ENCODE measurements around the gene IFRD2.
A peak's percentile ranks its signal among the peaks of the same experiment; 100 is the strongest.
"Not testable (repeated sequence)": the region's sequence is repeated elsewhere in the genome, so short reads cannot be mapped to it uniquely, and the experiment has no call there.

IFRD2 gene

DNA sequence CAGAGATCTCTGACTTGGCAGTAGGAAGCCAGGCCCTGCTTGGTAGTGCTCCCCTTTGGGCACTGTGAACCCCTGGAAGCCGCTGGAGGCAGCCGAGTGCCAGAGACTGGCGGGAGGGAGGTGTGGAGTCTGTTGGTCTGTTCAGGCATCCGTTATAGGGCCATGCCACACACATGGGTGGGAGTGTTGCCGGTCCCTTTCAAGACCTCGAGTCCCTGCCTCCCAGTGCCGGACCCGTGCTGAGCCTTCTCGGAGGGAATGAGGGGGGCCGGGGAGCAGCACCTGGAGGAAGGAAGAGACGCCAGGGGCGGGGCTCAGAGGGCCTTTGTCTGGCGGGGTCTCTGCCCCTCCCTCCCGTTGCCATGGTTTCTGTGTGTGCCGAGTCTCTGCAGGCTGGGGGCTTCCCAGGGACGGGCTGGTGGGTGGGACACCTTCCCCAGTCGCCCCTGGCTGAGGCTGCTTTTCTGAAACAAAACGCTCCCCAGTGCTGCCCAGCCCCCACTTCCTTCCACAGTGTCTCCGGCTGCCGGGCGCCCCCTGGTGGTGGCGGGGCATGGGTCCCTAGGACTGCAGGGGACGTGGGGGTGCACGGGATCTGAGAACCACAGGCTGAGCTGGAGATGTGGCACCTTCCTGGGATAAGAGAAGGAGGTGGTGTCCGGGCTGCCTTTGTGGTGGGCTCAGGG lies 46.3 kb downstream of the IFRD2 start:
- H3K4me3 ChIP-seq (ENCODE audit: control insufficient read depth, low read depth, low read length) = peak overlapping the region; percentile 32
- TF ChIP-seq, protein P1, sequence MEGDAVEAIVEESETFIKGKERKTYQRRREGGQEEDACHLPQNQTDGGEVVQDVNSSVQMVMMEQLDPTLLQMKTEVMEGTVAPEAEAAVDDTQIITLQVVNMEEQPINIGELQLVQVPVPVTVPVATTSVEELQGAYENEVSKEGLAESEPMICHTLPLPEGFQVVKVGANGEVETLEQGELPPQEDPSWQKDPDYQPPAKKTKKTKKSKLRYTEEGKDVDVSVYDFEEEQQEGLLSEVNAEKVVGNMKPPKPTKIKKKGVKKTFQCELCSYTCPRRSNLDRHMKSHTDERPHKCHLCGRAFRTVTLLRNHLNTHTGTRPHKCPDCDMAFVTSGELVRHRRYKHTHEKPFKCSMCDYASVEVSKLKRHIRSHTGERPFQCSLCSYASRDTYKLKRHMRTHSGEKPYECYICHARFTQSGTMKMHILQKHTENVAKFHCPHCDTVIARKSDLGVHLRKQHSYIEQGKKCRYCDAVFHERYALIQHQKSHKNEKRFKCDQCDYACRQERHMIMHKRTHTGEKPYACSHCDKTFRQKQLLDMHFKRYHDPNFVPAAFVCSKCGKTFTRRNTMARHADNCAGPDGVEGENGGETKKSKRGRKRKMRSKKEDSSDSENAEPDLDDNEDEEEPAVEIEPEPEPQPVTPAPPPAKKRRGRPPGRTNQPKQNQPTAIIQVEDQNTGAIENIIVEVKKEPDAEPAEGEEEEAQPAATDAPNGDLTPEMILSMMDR (conservative IDR thresholded peaks at IDR 0.05; ENCODE audit: control insufficient read depth, insufficient read depth, low read depth, low read length) = peak; percentile 91
- DNase-seq (ENCODE audit: low read depth) = peak; percentile 85

DNA sequence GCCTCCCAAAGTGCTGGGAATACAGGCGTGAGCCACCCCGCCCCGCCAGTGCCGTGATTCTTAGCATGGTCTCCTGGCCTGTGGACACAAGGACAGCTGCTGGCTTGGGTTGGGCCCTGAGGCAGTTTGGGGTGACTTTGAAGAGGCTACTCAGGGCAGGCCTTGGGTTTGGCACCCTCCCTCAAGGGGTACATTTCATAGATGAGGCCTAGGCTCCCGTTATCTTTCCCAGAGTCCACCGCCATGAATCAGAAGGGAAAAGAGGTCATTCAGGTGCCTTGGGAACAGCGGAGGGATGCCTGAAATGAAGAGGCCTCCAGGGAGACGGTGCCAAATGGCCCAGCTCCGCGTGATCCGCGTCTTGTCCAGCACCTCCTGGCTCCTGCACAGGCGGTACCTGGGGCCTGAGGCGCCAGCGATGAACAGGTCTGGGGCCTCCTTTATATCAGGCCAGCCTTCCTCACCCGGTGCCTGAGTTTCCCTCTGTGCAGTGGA lies 46.9 kb downstream of the IFRD2 start:
- no peak for DNase-seq (ENCODE audit: low read depth)
- TF ChIP-seq, protein P1 (conservative IDR thresholded peaks at IDR 0.05; ENCODE audit: control insufficient read depth, insufficient read depth, low read depth, low read length) = no peak
- no peak overlapping the region for H3K4me3 ChIP-seq (ENCODE audit: control insufficient read depth, low read depth, low read length)

DNA sequence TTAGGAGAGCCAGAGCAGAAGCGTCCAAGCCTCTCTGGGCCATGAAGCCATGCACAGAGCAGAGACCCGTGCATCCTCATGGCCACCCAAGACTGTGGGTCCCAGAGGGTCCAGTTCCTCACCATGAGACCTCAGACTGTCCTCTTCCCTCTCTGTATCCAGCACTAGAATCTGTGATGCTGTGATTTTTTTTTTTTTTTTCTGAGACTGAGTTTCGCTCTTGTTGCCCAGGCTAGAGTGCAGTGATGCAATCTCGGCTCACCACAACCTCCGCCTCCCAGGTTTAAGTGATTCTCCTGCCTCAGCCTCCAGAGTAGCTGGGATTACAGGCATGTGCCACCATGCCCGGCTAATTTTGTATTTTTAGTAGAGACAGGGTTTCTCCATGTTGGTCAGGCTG lies 47.4 kb downstream of the IFRD2 start:
- DNase-seq (ENCODE audit: low read depth); H3K4me3 ChIP-seq (ENCODE audit: control insufficient read depth, low read depth, low read length): not testable (repeated sequence)

DNA sequence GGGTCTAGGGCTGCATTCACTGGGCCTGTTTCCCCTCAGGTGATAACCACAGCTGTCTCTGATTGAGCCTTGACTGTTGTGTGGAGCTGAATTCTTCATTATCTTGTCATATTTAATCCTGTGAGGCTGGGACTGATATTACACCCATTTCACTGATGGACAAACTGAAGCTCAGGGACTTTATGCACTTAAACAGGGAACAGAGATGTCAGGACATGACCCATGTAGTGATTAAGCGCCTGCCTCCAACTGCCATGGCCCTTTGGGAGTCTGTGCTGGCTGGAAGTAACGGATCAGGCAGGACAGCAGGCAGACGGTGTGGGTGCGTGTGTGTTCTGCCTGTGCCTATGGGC lies 48.7 kb downstream of the IFRD2 start:
- H3K4me3 ChIP-seq (ENCODE audit: control insufficient read depth, low read depth, low read length) = no peak overlapping the region
- TF ChIP-seq, protein P1 (conservative IDR thresholded peaks at IDR 0.05; ENCODE audit: control insufficient read depth, insufficient read depth, low read depth, low read length) = no peak

DNA sequence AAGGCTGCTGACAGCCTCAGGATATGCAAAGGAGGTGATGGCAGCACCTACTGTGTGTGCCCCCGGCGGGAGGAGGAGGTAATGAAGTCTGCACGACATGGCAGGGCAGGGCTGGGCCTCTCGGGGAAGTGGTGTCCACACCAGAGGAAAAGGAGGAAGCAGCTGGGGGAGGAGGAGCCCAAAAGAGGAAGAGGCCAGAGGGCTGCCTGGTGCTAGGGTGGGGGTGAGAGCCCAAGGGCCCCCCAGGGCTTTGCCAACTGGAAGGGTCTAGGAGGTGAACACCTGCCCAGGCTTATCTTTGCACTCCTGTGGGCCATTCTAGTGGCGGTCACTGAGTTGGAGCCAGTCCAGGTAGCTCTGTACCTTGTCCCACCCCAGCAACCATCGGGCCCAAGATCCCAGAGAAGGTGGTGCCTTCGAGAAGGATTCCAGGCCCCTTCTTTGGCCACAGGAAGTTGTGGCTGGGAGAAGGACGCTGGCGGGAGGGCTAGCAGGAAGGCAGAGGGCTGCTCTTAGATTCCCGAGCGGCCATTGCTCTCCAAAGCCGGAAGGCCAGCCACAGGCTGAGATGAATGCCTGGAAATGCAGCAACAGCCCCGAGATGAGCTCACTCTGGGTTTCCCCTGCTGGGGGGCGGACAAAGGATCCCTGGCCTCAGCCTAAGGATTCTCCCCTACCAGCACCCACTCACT lies 49.2 kb downstream of the IFRD2 start:
- no peak overlapping the region for H3K4me3 ChIP-seq (ENCODE audit: control insufficient read depth, low read depth, low read length)
- TF ChIP-seq, protein P1 (conservative IDR thresholded peaks at IDR 0.05; ENCODE audit: control insufficient read depth, insufficient read depth, low read depth, low read length) = no peak
- peak; percentile 58 for DNase-seq (ENCODE audit: low read depth)

More for the DNA sequence above, 48.7 kb downstream of the IFRD2 start:
- DNase-seq (ENCODE audit: low read depth) = no peak

DNA sequence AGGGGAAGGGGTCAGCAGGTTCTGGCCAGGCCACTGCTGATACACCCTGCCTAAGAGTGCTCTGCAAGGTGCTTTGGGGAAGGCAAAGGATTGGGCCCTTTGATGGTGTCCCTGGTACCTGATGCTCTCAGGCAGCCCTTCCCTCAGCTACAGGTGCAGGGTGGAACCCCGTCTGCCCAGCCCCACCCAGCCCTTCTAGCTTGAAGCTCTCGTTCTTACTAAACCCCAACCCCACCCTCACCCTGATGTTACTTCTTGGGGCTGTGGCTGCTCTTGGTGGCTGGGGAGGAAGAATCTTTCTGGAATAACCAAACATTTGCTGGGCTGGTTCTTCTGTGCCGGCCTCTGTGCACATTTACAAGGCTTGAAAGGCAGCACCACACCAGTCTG lies 49.9 kb downstream of the IFRD2 start:
- no peak for DNase-seq (ENCODE audit: low read depth)
- TF ChIP-seq, protein P1 (conservative IDR thresholded peaks at IDR 0.05; ENCODE audit: control insufficient read depth, insufficient read depth, low read depth, low read length) = no peak
- no peak overlapping the region for H3K4me3 ChIP-seq (ENCODE audit: control insufficient read depth, low read depth, low read length)

DNA sequence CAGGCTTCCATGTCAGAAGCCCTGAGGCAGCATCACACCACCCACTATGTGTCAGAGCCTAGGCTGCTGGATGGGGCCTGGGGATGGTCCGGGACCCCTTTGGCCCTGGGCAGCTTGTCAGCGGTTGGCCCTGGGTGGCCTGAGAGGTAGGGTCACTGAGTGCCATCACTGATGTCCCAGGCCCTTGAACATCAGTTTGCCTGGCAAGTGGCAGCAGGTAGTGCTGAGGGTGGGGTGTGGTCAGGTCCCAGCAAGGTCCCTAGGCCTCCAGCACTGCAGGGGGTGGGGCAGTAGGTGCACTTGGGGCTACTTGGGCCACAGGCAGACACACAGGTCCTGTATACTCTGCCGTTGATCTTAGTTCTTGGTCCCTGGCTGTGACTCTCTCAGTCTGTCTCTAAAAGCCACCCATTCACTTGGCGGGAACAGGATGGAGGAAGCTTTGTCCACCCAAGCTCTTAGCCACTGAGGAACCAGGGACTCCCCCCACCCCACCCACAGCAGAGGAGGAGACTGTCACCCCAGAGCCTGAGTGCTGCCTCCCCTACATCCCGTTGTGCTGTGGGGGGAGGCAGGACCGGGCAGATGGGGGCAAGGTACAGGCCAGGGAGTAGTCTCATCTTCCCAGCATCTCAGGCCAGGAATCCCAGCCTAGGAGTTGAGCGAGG lies 50.4 kb downstream of the IFRD2 start:
- no peak overlapping the region for H3K4me3 ChIP-seq (ENCODE audit: control insufficient read depth, low read depth, low read length)
- TF ChIP-seq, protein P1 (conservative IDR thresholded peaks at IDR 0.05; ENCODE audit: control insufficient read depth, insufficient read depth, low read depth, low read length) = no peak
- no peak for DNase-seq (ENCODE audit: low read depth)

Data from fibroblast of mammary gland (primary cell).